CD14-positive monocyte (primary cell): Measurements from ENCODE around the gene ZCRB1. TPM values are rescaled to one million over a fixed set of nuclear protein-coding genes. Genes with fewer than 3 reads are reported as not detected.

Source experiments
- DNase-seq, 3 donors: peaks; one replicate each; pipeline ENCODE4 v3.0.0-alpha.2; 2011 to 2022
- H2AFZ ChIP-seq: 2 replicates; pipeline ENCODE4 v1.6.0; 2012; ENCODE audit warnings: mild to moderate bottlenecking, low read depth, low read length, inconsistent platforms; ENCODE audit not compliant: insufficient read depth, poor library complexity, severe bottlenecking
- H3K27ac ChIP-seq, 2 donors: 1 replicate in 1 of 2; 2 replicates in 1 of 2; pipeline ENCODE4 v1.5.1; 2012 to 2013; ENCODE audit warnings: low read length in 2 of 2, control low read depth in 1 of 2, inconsistent platforms in 1 of 2, low read depth in 1 of 2, mild to moderate bottlenecking in 1 of 2
- H3K27me3 ChIP-seq, 2 donors: one replicate each; pipeline versions ENCODE4 v1.6.0 to v1.6.1; 2011 to 2013; ENCODE audit warnings: low read length in 2 of 2; ENCODE audit not compliant: control insufficient read depth in 2 of 2, insufficient read depth in 2 of 2
- H3K36me3 ChIP-seq, 2 donors: replicated peaks in 1 of 2; 1 replicate in 1 of 2; 2 replicates in 1 of 2; pipeline versions ENCODE4 v1.5.1 to v1.6.1; 2012 to 2013; ENCODE audit warnings: low read length in 2 of 2, control low read depth in 1 of 2, inconsistent platforms in 1 of 2, mild to moderate bottlenecking in 1 of 2; ENCODE audit not compliant: insufficient read depth in 2 of 2, control insufficient read depth in 1 of 2
- H3K4me1 ChIP-seq, 2 donors: 1 replicate in 1 of 2; 2 replicates in 1 of 2; pipeline versions ENCODE4 v1.5.1 to v1.6.1; 2012 to 2013; ENCODE audit warnings: low read length in 2 of 2, control low read depth in 1 of 2, inconsistent platforms in 1 of 2, mild to moderate bottlenecking in 1 of 2, moderate library complexity in 1 of 2; ENCODE audit not compliant: insufficient read depth in 2 of 2, control insufficient read depth in 1 of 2
- H3K4me2 ChIP-seq: replicated peaks from 2 replicates; pipeline ENCODE3; 2012; ENCODE audit warnings: low read length, moderate library complexity, mild to moderate bottlenecking; ENCODE audit not compliant: poor library complexity, severe bottlenecking; ENCODE audit errors: extremely low read depth
- H3K4me3 ChIP-seq, 3 experiments: fragments of 200-600 bp in 1 of 3; sonication (generic) in 1 of 3; replicated peaks in 1 of 3; 1 replicate in 2 of 3; 2 replicates in 1 of 3; pipeline ENCODE4 v1.5.1; 2011 to 2013; ENCODE audit warnings: low read length in 3 of 3, mild to moderate bottlenecking in 3 of 3, control low read depth in 2 of 3, low read depth in 2 of 3, inconsistent platforms in 1 of 3, moderate library complexity in 1 of 3
- H3K79me2 ChIP-seq: 2 replicates; pipeline ENCODE4 v1.6.0; 2012; ENCODE audit warnings: mild to moderate bottlenecking, control low read depth, inconsistent platforms, low read length, moderate library complexity; ENCODE audit not compliant: insufficient read depth
- H3K9ac ChIP-seq: 2 replicates; pipeline ENCODE4 v1.6.0; 2017; ENCODE audit warnings: low read length, mild to moderate bottlenecking; ENCODE audit not compliant: insufficient read depth, poor library complexity, severe bottlenecking
- H3K9me3 ChIP-seq, 2 donors: replicated peaks in 1 of 2; 1 replicate in 1 of 2; 2 replicates in 1 of 2; pipeline versions ENCODE4 v1.5.1 to v1.6.1; 2012 to 2013; ENCODE audit warnings: low read length in 2 of 2, control low read depth in 1 of 2; ENCODE audit not compliant: control insufficient read depth in 1 of 2, insufficient read depth in 1 of 2
- H4K20me1 ChIP-seq: 2 replicates; pipeline ENCODE4 v1.6.0; 2012; ENCODE audit warnings: mild to moderate bottlenecking, low read length, control low read depth, moderate library complexity; ENCODE audit not compliant: insufficient read depth
- H3K27ac Mint-ChIP-seq, 7 donors: one replicate each; pipeline ENCODE4 v1.8.0; 2020; ENCODE audit warnings: mild to moderate bottlenecking in 7 of 7, mixed read lengths in 7 of 7, moderate library complexity in 6 of 7, inconsistent platforms in 2 of 7
- H3K27me3 Mint-ChIP-seq, 3 donors: one replicate each; pipeline ENCODE4 v1.8.0; 2021 to 2022; ENCODE audit warnings: low read depth in 3 of 3, mild to moderate bottlenecking in 3 of 3, mixed read lengths in 3 of 3, moderate library complexity in 3 of 3, inconsistent platforms in 1 of 3
- H3K36me3 Mint-ChIP-seq, 2 donors: one replicate each; pipeline ENCODE4 v1.8.0; 2020; ENCODE audit warnings: mixed read lengths in 2 of 2, inconsistent platforms in 1 of 2, mild to moderate bottlenecking in 1 of 2
- H3K4me1 Mint-ChIP-seq: one replicate; pipeline ENCODE4 v1.8.0; 2020; ENCODE audit warnings: mild to moderate bottlenecking, mixed read lengths
- H3K4me3 Mint-ChIP-seq, 2 donors: one replicate each; pipeline ENCODE4 v1.8.0; 2020; ENCODE audit warnings: mild to moderate bottlenecking in 2 of 2, mixed read lengths in 2 of 2, moderate library complexity in 1 of 2
- H3K9me3 Mint-ChIP-seq, 7 donors: one replicate each; pipeline ENCODE4 v1.8.0; 2020 to 2022; ENCODE audit warnings: mixed read lengths in 7 of 7, mild to moderate bottlenecking in 6 of 7, moderate library complexity in 6 of 7, inconsistent platforms in 2 of 7
- WGBS: methylation state at CpG from one replicate; pipeline ENCODE4 v1.1.5; 2013; ENCODE audit warnings: missing lambda C conversion rate; ENCODE audit not compliant: insufficient coverage; 5-methylcytosine and 5-hydroxymethylcytosine counted together
- intact Hi-C, 2 donors: fragments of 100-400 bp; cut with micrococcal nuclease; formaldehyde crosslinking; loops; one replicate each; pipeline versions ENCODE4 v1.15.0 to v1.15.1; 2023
- polyA plus RNA-seq, 3 donors: library from polyadenylated mRNA; depleted of rRNA in 1 of 3; unstranded in 2 of 3; stranded (reverse) in 1 of 3; fragments of 300-500 nt in 2 of 3; fragments of >200 nt in 1 of 3; fragmentation: Illumina TruSeq in 2 of 3; gene quantifications; 1 replicate in 2 of 3; 2 replicates in 1 of 3; pipeline ENCODE4 v1.2.3, GENCODE V29; 2012 to 2021
- TF ChIP-seq, protein P1 (sequence below): fragments of 200-600 bp; IDR thresholded peaks from one replicate; pipeline ENCODE4 v1.8.0; 2022; ENCODE audit warnings: antibody characterized with exemption, mild to moderate bottlenecking

Gene ZCRB1
- polyA plus RNA-seq, 3 donors = 9.2 to 34.4 (median 32.2) TPM

DNA sequence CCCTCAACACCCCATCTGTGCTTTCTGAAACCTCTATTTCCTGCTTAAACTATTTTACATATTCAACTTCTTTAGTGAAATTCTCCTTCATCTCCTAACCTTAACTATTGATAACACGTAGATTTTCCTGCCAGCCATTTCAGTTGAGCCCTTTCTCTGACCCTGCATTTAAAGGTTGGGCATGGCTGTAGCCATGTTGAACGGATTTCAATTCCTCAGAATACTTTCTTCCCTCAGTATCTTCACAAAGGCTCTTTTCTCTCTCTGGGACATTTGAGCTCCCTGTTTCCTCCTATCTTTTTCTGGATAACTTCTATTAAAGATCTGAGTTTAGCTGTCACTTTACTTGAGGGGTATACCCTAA is 1.3 kb upstream of the ZCRB1 start:
- peak overlapping the region; percentile 81 for H3K9ac ChIP-seq

GRCh38 chr12:42326541-42327226 is 790 bp upstream of the ZCRB1 start:
- peak overlapping the region; percentile 94 for H2AFZ ChIP-seq
- H3K4me2 ChIP-seq = peak overlapping the region; percentile 85
- H3K27ac Mint-ChIP-seq = peak overlapping the region; percentile 89 to 97 (median 96)
- H3K9me3 ChIP-seq = no peaks in the 10 kb centered on the region
- peaks cover 67% of the 10 kb centered on the region for H3K79me2 ChIP-seq
- H3K36me3 ChIP-seq = peaks cover 2 to 13% of the 10 kb centered on the region in 2 donors
- peaks cover 40% of the 10 kb centered on the region for H3K4me1 Mint-ChIP-seq
- peaks cover 24 to 33% of the 10 kb centered on the region in 2 donors for H3K4me1 ChIP-seq
- H3K9me3 Mint-ChIP-seq = no peaks in the 10 kb centered on the region
- WGBS = 16% methylated on average over 12 of the region's 13 CpGs
- H3K27me3 ChIP-seq = no peaks in the 10 kb centered on the region
- intact Hi-C loops = loop anchor here (5.0 to 10.0 kb wide), 2 partner anchors 89 to 182 kb away; partner anchors contain the start of genes YAF2 (in 2 of the 2) and GXYLT1 (in 1 of the 2)
- H3K4me3 Mint-ChIP-seq = peak overlapping the region; percentile 95 to 97
- H3K27me3 Mint-ChIP-seq = no peaks in the 10 kb centered on the region
- DNase-seq = peak; percentile 8 to 37 (median 36)
- H4K20me1 ChIP-seq = peaks cover 21% of the 10 kb centered on the region
- TF ChIP-seq, protein P1, sequence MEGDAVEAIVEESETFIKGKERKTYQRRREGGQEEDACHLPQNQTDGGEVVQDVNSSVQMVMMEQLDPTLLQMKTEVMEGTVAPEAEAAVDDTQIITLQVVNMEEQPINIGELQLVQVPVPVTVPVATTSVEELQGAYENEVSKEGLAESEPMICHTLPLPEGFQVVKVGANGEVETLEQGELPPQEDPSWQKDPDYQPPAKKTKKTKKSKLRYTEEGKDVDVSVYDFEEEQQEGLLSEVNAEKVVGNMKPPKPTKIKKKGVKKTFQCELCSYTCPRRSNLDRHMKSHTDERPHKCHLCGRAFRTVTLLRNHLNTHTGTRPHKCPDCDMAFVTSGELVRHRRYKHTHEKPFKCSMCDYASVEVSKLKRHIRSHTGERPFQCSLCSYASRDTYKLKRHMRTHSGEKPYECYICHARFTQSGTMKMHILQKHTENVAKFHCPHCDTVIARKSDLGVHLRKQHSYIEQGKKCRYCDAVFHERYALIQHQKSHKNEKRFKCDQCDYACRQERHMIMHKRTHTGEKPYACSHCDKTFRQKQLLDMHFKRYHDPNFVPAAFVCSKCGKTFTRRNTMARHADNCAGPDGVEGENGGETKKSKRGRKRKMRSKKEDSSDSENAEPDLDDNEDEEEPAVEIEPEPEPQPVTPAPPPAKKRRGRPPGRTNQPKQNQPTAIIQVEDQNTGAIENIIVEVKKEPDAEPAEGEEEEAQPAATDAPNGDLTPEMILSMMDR = no peak
- peaks cover 10 to 17% of the 10 kb centered on the region in 2 donors for H3K36me3 Mint-ChIP-seq
- H3K27ac ChIP-seq = peak overlapping the region; percentile 79 to 87
- peak overlapping the region; percentile 81 for H3K9ac ChIP-seq
- peak overlapping the region; percentile 85 to 94 (median 92) for H3K4me3 ChIP-seq

More for the DNA sequence above, 1.3 kb upstream of the ZCRB1 start:
- intact Hi-C loops = loop anchor here (5.0 to 10.0 kb wide), 2 partner anchors 90 to 182 kb away; partner anchors contain the start of genes YAF2 (in 2 of the 2) and GXYLT1 (in 1 of the 2)
- Histone ChIP-seq H3K4me1 (peaks cover 24 to 33% of the 10 kb centered on the region in 2 donors), H3K79me2 (peaks cover 73% of the 10 kb centered on the region), H4K20me1 (peaks cover 26% of the 10 kb centered on the region), H2AFZ (peak overlapping the region; percentile 94), H3K4me3 (peak overlapping the region; percentile 85 to 94 (median 92)), H3K36me3 (peaks cover 2 to 13% of the 10 kb centered on the region in 2 donors), H3K4me2 (peak overlapping the region; percentile 85), H3K9me3 (no peaks in the 10 kb centered on the region), H3K27me3 (no peaks in the 10 kb centered on the region), H3K27ac (peak overlapping the region in 1 of 2 donors; percentile 87)
- Mint-ChIP-seq H3K4me3 (peak overlapping the region; percentile 95 to 97), H3K4me1 (peaks cover 45% of the 10 kb centered on the region), H3K36me3 (peaks cover 9 to 15% of the 10 kb centered on the region in 2 donors), H3K9me3 (no peaks in the 10 kb centered on the region), H3K27me3 (no peaks in the 10 kb centered on the region), H3K27ac (peak overlapping the region; percentile 89 to 97 (median 96))
- TF ChIP-seq, protein P1 = no peak
- 30% methylated on average over 1 of the region's 2 CpGs for WGBS
- no peak for DNase-seq
